HG03045 (cell line): ENCODE results near the gene FOXD4L1.
"Not testable (repeated sequence)": the region's sequence is repeated elsewhere in the genome, so short reads cannot be mapped to it uniquely, and the experiment has no call there.

Experiments
- ATAC-seq: cut with Tn5 transposase; IDR thresholded peaks from one replicate; pipeline ENCODE4 v1.9.1; 2021; ENCODE audit warnings: mild to moderate bottlenecking, moderate library complexity; ENCODE audit not compliant: unreplicated experiment

FOXD4L1 gene

GRCh38 chr2:113498365-113498764 is at the start of gene FOXD4L1:
FOXD4L1 (plus strand) TSS chr2:113498665; CDS start chr2:113499257, 592 bp downstream.
- ATAC-seq: not testable (repeated sequence)

- ATAC-seq: not testable (repeated sequence)
Measured at GRCh38 chr2:113465770-113466169, 32.7 kb upstream of the FOXD4L1 start.

- not testable (repeated sequence) for ATAC-seq
Measured at GRCh38 chr2:113476688-113477368, 21.6 kb upstream of the FOXD4L1 start.

GRCh38 chr2:113496527-113496926 is 1.9 kb upstream of the FOXD4L1 start:
- ATAC-seq: not testable (repeated sequence)

DNA sequence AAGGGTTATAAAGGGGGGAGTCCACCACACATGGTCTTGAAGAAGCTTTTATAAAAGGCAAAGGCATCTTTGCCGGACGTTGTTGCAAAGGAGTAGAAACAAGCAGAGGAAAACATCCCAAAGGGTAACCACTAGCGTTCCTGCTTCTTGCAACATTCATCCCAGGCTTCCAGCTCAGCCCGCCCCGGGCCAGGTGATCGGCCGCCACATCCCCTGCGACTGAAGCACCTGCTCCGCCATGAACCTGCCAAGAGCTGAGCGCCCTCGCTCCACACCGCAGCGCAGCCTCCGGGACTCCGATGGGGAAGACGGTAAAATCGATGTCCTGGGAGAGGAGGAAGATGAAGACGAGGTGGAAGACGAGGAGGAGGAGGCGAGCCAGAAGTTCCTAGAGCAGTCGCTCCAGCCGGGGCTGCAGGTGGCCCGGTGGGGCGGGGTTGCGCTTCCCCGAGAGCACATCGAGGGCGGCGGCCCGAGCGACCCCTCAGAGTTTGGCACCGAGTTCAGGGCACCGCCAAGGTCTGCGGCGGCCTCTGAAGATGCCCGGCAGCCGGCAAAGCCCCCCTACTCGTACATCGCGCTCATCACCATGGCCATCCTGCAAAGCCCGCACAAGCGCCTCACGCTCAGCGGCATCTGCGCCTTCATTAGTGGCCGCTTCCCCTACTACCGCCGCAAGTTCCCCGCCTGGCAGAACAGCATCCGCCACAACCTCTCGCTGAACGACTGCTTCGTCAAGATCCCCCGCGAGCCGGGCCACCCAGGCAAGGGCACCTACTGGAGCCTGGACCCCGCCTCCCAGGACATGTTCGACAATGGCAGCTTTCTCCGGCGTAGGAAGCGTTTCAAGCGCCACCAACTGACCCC is 787 bp downstream of the FOXD4L1 start:
- ATAC-seq: not testable (repeated sequence)

- ATAC-seq: not testable (repeated sequence)
Measured at GRCh38 chr2:113499886-113500722, 1.6 kb downstream of the FOXD4L1 start.

- ATAC-seq: not testable (repeated sequence)
Measured at GRCh38 chr2:113500723-113501038, 2.2 kb downstream of the FOXD4L1 start.

DNA sequence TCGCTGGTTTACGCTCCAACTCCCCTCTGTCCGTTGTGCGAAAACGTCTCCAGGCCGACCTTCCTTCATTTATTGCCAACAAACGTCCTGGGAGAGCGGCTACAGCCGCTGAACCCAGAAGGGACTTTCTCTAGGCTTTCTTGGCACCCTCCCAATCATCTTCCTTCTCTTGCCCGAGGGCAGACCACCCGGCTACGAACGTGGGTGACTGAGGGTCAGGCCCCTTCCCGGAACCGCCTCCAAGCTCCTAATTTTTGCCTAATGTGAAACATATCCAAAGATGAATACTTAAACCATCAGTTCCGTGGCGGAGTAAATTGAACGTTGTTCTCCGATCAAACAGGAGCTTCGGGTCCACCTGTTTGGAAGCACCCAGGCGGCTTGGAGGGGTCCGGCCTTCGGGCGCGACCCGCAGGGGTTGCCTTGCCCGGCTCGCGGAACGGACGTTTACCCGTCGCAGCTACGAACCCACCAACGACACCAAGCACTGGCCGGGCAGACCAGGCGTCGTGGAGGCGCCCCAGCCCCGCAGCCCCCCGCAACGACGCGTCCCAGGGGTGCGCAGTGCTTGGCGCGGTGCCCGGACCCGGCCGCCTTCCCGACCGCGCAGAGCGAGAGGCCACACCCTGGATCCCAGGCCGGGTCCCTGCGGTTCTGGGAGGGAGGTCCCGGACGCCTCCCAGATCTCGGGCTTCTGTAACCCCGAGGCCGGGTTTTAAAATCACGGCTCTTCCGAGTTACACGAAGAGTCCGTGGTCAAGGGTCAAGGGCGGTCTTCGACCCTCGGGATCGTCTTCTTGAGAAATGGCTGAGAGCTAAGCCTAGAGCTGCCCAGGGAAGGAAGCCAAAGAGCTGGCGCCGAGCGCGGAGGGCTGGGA is 4.0 kb downstream of the FOXD4L1 start:
- ATAC-seq: peak; percentile 27

GRCh38 chr2:113503094-113504042 is 4.9 kb downstream of the FOXD4L1 start:
- peak; percentile 81 for ATAC-seq

GRCh38 chr2:113504081-113504480 is 5.6 kb downstream of the FOXD4L1 start:
- ATAC-seq: not testable (repeated sequence)

DNA sequence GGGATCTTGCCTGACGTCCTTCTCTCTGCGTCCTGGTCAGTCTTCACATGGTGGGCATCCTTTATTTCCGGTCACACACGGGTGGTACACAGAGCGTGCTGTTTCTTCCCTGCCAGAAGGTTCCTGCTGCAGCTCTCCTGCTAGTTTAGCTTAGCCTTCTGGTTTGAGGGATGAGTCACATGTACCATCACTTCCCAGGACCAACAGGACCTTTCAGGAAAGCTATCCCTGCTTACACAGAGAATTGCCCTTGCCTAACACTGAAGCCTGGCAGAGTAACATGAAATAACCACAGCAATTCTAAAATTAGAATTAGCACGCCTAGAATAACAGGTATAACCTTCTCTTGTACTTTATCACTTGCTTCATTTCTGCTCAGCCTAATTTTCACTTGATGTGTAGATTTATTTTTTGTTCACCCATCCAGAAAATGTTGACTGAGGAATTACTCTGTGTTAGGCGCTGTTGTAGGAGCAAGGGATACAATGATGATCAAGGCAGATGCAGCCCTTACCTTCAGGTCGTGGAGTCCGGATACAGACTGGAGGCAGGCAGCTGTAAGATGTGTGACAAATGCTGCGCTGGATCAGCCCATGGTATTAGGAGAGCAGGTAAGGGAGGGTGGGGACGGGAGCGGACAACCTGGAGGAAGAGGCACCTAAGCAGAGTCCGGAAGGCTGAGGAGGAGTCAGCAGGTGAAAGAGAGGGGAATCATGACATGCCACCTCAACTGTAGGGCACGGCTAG is 9.1 kb downstream of the FOXD4L1 start:
- not testable (repeated sequence) for ATAC-seq

DNA sequence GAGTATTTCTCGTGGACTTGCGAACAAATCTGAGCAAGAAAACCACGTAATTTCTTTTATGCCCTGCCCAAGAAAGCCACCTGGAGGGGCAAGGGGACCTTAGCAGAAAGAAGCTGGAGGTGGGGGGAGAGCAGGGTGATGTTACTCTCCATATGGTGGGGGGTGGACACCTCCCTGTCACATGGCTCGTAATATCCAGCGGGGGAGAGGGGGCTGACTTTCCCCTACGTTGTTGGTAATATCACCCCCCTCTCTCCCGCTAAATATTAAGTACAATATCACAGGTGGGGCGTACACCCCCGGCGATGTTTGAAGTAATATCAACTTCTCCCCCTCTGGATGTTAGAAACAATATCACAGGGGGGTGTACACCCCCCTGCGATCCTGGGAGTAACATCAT is 9.7 kb downstream of the FOXD4L1 start:
- ATAC-seq: not testable (repeated sequence)

GRCh38 chr2:113510913-113511312 is 12.4 kb downstream of the FOXD4L1 start:
- ATAC-seq: not testable (repeated sequence)

GRCh38 chr2:113511859-113512258 is 13.4 kb downstream of the FOXD4L1 start:
- not testable (repeated sequence) for ATAC-seq

DNA sequence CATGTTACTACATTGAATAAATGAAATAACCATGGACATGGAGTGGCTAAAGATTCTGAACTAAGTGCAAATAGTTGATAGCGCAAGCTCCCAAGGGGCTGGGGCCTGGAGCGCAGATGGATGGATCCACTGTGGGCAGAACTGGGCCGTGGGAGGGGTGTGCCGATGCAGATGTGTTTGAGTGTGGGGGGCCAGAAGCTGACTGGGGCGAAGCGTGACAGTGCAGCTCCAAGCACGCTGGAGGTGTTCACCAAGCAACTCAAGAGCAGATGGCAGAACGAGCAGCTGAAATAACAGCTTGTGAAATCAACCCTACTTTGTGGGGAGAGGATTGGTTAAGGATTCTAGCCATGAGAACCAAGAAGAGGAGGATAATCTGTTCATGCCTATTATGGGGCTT is 17.0 kb downstream of the FOXD4L1 start:
- ATAC-seq: not testable (repeated sequence)

DNA sequence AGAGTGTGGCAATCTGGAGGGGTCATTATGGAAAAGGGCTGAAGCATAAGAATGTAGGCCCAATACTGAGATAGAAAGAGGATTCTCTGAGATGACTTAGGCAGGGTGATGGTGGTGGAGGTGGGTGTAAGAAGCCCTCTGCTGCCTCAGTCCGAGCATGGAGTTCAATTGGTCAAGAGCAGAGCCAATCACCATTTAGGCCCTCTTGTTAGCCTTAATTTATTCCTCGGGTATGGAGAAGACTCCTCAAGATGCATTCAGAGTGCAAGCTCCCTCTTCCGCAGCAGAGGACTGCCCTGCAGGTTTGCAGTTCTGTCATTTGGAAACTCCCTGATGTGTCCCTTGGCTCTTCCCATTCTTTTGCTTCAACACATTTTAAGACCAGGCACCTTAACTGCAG is 17.5 kb downstream of the FOXD4L1 start:
- ATAC-seq: not testable (repeated sequence)

DNA sequence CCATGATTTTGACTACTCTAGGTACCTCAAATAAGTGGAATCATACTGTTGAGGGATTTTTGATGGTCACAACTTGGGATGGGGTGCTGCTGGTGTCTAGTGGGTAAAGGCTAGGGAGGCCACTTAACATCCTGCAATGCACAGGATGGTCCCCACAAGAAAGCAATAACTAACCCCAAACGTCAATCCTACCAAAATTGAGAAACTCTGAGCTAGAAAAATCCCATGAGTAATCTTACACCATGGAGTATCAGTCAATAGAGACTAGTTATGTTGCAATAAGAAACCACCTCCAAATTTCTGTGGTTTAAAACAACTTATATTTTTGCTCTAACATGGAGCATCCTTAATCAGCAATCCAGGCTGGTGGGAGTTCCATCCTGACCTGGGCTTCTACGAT is 18.6 kb downstream of the FOXD4L1 start:
- ATAC-seq: not testable (repeated sequence)

DNA sequence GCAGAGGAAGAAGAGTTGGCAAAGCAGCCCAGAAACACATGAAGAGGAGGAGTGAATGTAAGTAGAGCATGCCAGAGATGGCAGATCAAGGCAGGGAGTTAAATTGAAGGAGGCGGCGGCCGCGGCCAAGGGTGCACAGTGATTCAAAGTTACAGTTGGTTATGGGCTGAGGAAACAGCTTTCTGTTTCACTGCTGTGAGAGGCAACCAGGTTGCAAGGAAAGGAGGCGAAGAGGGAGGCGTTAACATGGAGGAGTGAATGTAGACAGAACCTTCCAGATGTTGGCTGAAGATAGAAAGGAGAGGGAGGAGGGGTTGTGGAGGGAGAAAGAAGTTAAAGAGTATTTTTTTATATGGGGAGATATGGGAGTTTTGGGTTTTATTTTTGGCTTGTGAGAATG is 22.4 kb downstream of the FOXD4L1 start:
- not testable (repeated sequence) for ATAC-seq
